Uterus (tissue), 2 donors: ENCODE results near the gene FAM83D.

Experiments
- POLR2A ChIP-seq, 2 donors: fragments of 450-650 bp; IDR thresholded peaks; one replicate each; pipeline ENCODE4 v1.6.1; 2016; ENCODE audit warnings: antibody characterized with exemption in 2 of 2, mild to moderate bottlenecking in 1 of 2, moderate library complexity in 1 of 2
- TF ChIP-seq, protein P1 (sequence below), 4 experiments: fragments of 200-600 bp in 2 of 4; fragments of 450-650 bp in 2 of 4; sonication (generic) in 2 of 4; IDR thresholded peaks; one replicate each; pipeline ENCODE4 v1.5.1; 2016 to 2019; ENCODE audit warnings: antibody characterized with exemption in 4 of 4, mild to moderate bottlenecking in 2 of 4, moderate library complexity in 1 of 4

DNA sequence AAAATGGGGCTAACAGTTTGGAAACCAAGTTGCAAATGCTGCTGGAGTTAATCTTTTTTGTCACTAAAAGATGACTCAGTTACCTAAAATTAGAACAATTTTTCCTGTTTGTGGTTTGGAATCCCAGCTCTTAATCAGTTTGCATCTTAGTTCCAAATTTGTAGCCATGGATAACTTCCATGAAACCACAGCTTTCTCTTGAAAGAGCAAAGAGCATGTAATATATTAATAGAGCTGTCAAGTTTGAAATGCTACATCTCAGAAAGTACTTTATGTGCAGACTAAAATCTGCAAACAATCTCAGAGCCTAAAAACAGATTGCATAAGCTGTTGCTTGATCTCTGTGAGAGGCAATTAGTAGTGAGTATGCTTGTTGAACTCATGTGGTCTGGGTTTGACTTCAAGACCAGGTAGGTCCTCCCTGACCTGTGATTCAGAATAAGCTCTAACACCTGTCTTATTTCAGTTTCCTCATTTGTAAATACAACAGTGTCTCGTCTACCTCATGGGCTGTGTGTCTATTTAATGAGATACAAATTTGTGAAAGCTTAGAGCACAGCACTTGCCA lies 59.5 kb downstream of the FAM83D start:
- TF ChIP-seq, protein P1, sequence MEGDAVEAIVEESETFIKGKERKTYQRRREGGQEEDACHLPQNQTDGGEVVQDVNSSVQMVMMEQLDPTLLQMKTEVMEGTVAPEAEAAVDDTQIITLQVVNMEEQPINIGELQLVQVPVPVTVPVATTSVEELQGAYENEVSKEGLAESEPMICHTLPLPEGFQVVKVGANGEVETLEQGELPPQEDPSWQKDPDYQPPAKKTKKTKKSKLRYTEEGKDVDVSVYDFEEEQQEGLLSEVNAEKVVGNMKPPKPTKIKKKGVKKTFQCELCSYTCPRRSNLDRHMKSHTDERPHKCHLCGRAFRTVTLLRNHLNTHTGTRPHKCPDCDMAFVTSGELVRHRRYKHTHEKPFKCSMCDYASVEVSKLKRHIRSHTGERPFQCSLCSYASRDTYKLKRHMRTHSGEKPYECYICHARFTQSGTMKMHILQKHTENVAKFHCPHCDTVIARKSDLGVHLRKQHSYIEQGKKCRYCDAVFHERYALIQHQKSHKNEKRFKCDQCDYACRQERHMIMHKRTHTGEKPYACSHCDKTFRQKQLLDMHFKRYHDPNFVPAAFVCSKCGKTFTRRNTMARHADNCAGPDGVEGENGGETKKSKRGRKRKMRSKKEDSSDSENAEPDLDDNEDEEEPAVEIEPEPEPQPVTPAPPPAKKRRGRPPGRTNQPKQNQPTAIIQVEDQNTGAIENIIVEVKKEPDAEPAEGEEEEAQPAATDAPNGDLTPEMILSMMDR (IDR thresholded peaks at IDR 0.05): no peak
- no peak for TF ChIP-seq POLR2A (IDR thresholded peaks at IDR 0.05)
